Measurements from ENCODE around the gene ARHGAP42. TPM values are rescaled to one million over a fixed set of nuclear protein-coding genes. Genes with fewer than 3 reads are reported as not detected.

The ARHGAP42 gene
- total and polyA plus RNA-seq, 4 donors = 4.1 to 15.8 (median 10.9) TPM

- peaks cover 0 to 4% of the 10 kb centered on the region in 2 donors for H3K4me1 ChIP-seq (ENCODE audit: control insufficient read depth in 1 of 2, insufficient read depth in 2 of 2, low read length in 2 of 2)
- no peak for DNase-seq
- no peaks in the 10 kb centered on the region for H3K9me3 ChIP-seq (ENCODE audit: control insufficient read depth, low read length)
- H3K36me3 ChIP-seq (ENCODE audit: control insufficient read depth in 1 of 2, insufficient read depth in 2 of 2, low read length in 1 of 2) = no peaks in the 10 kb centered on the region
- H3K27ac ChIP-seq (ENCODE audit: low read depth in 1 of 2, low read length in 2 of 2) = no peak overlapping the region
- no peaks in the 10 kb centered on the region for H3K27me3 ChIP-seq (ENCODE audit: control insufficient read depth in 1 of 2, insufficient read depth in 2 of 2, low read length in 1 of 2)
- 96 to 98% methylated on average over 1 of the region's 1 CpG for WGBS, 2 donors
- intact Hi-C loops (cut with DNase I) = no loop called here
- H3K4me3 ChIP-seq (ENCODE audit: low read length in 2 of 2) = no peak overlapping the region
- no peak for ATAC-seq (ENCODE audit: low FRiP score)
Observed at GRCh38 chr11:101030692-101031091, 343.6 kb downstream of the ARHGAP42 start.

GRCh38 chr11:101031713-101032112, 344.6 kb downstream of the ARHGAP42 start:
- no peak overlapping the region for H3K27ac ChIP-seq (ENCODE audit: low read depth in 1 of 2, low read length in 2 of 2)
- 91 to 95% methylated on average over 3 of the region's 3 CpGs for WGBS, 2 donors
- intact Hi-C loops (cut with DNase I) = no loop called here

DNA sequence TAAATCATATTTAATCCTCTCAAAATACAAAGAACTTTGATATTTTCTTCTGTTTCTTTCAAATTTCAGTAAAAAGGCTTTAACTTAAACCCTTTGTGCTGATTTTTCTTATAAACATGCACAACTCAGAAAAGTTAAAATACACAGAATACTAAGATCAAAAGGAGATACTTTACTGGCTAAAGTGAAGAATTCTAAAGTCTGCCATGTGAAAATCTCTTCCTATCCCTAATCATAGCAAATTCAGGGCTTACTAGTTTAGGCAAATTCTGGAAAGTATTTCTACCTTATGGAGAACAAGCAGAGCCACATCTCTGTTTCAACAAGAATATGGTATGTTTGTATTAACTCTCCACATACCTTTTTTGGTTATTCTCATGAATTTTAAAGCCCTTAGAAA, 345.9 kb downstream of the ARHGAP42 start:
- no peak overlapping the region for H3K27ac ChIP-seq (ENCODE audit: low read depth in 1 of 2, low read length in 2 of 2)
- H3K9me3 ChIP-seq (ENCODE audit: control insufficient read depth, low read length) = no peaks in the 10 kb centered on the region
- no peak for DNase-seq
- H3K4me1 ChIP-seq (ENCODE audit: control insufficient read depth in 1 of 2, insufficient read depth in 2 of 2, low read length in 2 of 2) = peaks cover 0 to 4% of the 10 kb centered on the region in 2 donors
- no peak overlapping the region for H3K4me3 ChIP-seq (ENCODE audit: low read length in 2 of 2)
- no peaks in the 10 kb centered on the region for H3K36me3 ChIP-seq (ENCODE audit: control insufficient read depth in 1 of 2, insufficient read depth in 2 of 2, low read length in 1 of 2)
- ATAC-seq (ENCODE audit: low FRiP score) = no peak
- no peaks in the 10 kb centered on the region for H3K27me3 ChIP-seq (ENCODE audit: control insufficient read depth in 1 of 2, insufficient read depth in 2 of 2, low read length in 1 of 2)
- intact Hi-C loops (cut with DNase I) = no loop called here

More at GRCh38 chr11:101031713-101032112, 344.6 kb downstream of the ARHGAP42 start:
- Histone ChIP-seq H3K4me3 (ENCODE audit: low read length in 2 of 2) (no peak overlapping the region), H3K27me3 (ENCODE audit: control insufficient read depth in 1 of 2, insufficient read depth in 2 of 2, low read length in 1 of 2) (no peaks in the 10 kb centered on the region), H3K9me3 (ENCODE audit: control insufficient read depth, low read length) (no peaks in the 10 kb centered on the region), H3K36me3 (ENCODE audit: control insufficient read depth in 1 of 2, insufficient read depth in 2 of 2, low read length in 1 of 2) (no peaks in the 10 kb centered on the region), H3K4me1 (ENCODE audit: control insufficient read depth in 1 of 2, insufficient read depth in 2 of 2, low read length in 2 of 2) (peaks cover 0 to 4% of the 10 kb centered on the region in 2 donors)
- ATAC-seq (ENCODE audit: low FRiP score) (no peak), DNase-seq (no peak)

- H3K27ac ChIP-seq (ENCODE audit: low read depth in 1 of 2, low read length in 2 of 2) = peak overlapping the region in 1 of 2 donors; percentile 36
- DNase-seq = peak in 1 of 2 donors; percentile 59
Observed at GRCh38 chr11:101034076-101034475, 347.0 kb downstream of the ARHGAP42 start.

GRCh38 chr11:101035872-101036271, 348.8 kb downstream of the ARHGAP42 start:
- WGBS, 2 donors = 42 to 46% methylated on average over 1 of the region's 1 CpG
- DNase-seq (no peak), ATAC-seq (ENCODE audit: low FRiP score) (no peak)
- intact Hi-C loops (cut with DNase I) = loop anchor here in 1 of 2 donors (5.0 kb wide), 1 partner anchor 91 kb away; the partner anchor contains the start of gene PGR
- no peak overlapping the region for H3K4me3 ChIP-seq (ENCODE audit: low read length in 2 of 2)
- H3K36me3 ChIP-seq (ENCODE audit: control insufficient read depth in 1 of 2, insufficient read depth in 2 of 2, low read length in 1 of 2) = no peaks in the 10 kb centered on the region
- H3K4me1 ChIP-seq (ENCODE audit: control insufficient read depth in 1 of 2, insufficient read depth in 2 of 2, low read length in 2 of 2) = peaks cover 0 to 4% of the 10 kb centered on the region in 2 donors
- H3K27ac ChIP-seq (ENCODE audit: low read depth in 1 of 2, low read length in 2 of 2) = peak overlapping the region in 1 of 2 donors; percentile 28
- H3K9me3 ChIP-seq (ENCODE audit: control insufficient read depth, low read length) = no peaks in the 10 kb centered on the region
- H3K27me3 ChIP-seq (ENCODE audit: control insufficient read depth in 1 of 2, insufficient read depth in 2 of 2, low read length in 1 of 2) = no peaks in the 10 kb centered on the region

More at GRCh38 chr11:101034076-101034475, 347.0 kb downstream of the ARHGAP42 start:
- ATAC-seq (ENCODE audit: low FRiP score) = peak; percentile 76
- no peaks in the 10 kb centered on the region for H3K36me3 ChIP-seq (ENCODE audit: control insufficient read depth in 1 of 2, insufficient read depth in 2 of 2, low read length in 1 of 2)
- intact Hi-C loops (cut with DNase I) = no loop called here
- 8 to 9% methylated on average over 4 of the region's 4 CpGs for WGBS, 2 donors
- H3K27me3 ChIP-seq (ENCODE audit: control insufficient read depth in 1 of 2, insufficient read depth in 2 of 2, low read length in 1 of 2) = no peaks in the 10 kb centered on the region
- peaks cover 0 to 4% of the 10 kb centered on the region in 2 donors for H3K4me1 ChIP-seq (ENCODE audit: control insufficient read depth in 1 of 2, insufficient read depth in 2 of 2, low read length in 2 of 2)
- no peaks in the 10 kb centered on the region for H3K9me3 ChIP-seq (ENCODE audit: control insufficient read depth, low read length)
- H3K4me3 ChIP-seq (ENCODE audit: low read length in 2 of 2) = no peak overlapping the region
